Stimulated activated CD4-positive, alpha-beta T cell treated with anti-CD3 and anti-CD28 coated beads, Interleukin-12 subunit alpha, Interleukin-12 subunit beta, amount 100 ng/mL, for 48 hours (primary cell): ENCODE results near the gene VAC14.
"Not testable (repeated sequence)": the region's sequence is repeated elsewhere in the genome, so short reads cannot be mapped to it uniquely, and the experiment has no call there.

Experiments
- DNase-seq, 3 donors: peaks; one replicate each; pipeline ENCODE4 v3.0.0-alpha.2; 2020; ENCODE audit warnings: low read depth in 2 of 3, low spot score in 1 of 3

VAC14 gene

GRCh38 chr16:70682239-70683145, 118.5 kb downstream of the VAC14 start:
- no peak for DNase-seq

DNA sequence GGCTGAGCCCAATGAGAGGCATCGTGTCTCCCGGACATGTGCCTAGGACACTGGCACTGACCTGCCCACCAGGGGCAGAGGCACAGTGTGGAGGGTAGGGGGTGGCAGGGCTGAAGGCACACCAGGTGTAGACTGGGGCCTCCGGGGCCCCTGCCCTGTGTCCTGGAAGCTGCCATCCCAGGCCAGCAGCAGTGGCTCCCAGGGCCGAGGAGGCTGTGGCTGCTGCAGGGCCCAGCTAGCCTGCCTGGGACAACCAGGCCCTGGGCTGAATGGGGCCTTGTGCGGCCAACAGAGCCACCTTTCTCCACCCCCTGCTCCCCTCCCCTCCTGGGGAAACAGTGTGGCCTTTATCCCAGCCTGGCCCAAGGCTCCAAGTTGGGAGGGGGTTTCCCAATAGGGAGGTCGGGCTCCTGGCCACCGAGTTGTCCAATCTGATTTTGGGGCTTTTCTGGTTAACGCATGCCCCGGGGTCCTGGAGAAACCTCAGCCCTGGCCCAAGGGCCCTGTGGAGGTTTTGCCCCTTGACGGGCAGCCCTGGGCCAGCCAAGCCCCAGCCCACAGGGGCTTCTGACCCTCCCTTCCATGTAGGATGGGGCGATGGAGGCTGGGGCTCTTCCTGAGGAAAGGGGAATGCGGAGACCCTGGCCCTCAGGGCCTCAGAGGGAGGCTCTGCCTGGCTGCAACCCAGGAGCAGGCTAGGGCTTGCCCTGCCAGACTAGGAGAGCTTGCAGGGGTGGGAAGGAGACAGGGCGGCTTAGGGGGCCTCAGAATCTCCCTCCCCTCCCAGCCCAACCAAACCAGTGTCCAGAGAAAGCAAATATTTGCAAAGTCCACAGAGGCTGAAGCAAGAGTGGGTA, 119.3 kb downstream of the VAC14 start:
- no peak for DNase-seq

GRCh38 chr16:70680495-70681381, 120.2 kb downstream of the VAC14 start:
- DNase-seq, result no peak

- DNase-seq, result no peak
Measured at GRCh38 chr16:70679671-70680494, 121.1 kb downstream of the VAC14 start.

DNA sequence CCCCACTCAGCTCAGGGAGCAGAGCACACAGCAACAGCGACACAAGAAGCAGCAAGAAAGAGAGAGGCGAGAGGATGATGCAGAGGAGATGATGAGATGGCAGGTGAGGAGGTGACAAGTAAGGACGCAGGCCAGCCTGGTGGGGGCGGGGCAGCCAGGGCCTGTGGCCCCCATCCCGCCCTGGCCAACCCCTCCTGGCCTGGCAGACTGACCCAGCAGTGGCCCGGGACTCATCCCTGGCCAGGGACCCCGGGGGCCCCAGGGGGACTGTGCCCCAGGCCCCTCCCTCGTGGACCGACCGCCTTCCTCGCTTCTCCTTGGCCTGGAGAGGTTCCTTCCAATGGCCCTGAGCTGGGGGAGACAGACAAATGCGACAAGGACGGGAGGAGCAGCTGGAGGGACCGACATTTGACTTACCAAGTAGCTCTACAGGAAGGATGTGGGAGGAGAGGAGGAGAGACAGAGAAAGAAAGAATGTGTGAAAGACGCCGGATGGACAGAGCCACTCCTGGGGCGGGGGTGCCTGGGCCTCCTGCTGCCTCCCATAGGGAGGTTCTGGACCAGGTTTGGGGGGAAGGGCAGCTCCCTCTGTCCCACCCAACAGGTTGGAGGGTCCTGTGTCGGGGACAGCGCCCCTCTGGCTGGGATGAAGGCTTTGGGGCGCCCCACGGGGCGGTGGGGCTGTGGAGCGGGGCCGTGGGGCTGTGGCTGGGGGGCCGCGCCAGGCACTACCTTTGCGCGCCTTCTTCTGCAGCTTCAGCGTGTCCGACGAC, 121.9 kb downstream of the VAC14 start:
- no peak for DNase-seq

GRCh38 chr16:70678121-70678897, 122.6 kb downstream of the VAC14 start:
- DNase-seq, result no peak

DNA sequence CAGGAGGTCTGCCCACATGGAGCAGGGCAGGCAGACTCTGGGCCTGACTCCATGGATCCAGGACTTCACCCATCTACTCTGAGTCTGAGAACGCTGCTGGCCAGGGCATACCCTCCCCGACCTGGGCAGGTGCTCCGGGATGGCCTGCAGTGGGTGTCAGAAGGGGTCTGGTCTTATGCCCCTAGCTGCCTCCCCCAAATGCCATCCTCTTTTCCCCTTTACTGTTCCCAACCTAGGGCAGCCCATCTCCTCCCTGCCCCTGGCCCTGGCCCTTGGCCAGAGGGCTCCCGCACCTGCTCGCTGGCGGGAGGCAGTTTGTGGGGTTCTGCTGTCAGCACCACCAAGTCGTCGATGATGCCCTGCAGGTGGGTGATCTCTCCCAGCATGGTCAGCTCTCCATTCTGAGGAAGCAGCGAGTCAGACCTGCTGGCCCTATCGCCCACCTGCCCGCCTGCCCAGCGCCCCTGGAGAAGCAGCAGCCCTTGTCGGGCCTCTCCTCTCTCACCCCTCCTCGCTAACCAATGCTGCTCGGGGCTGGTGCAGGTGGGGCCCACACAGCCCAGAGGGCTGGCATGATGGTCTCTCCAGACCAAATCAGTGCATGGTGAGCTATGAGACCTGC, 123.3 kb downstream of the VAC14 start:
- DNase-seq, result no peak

DNA sequence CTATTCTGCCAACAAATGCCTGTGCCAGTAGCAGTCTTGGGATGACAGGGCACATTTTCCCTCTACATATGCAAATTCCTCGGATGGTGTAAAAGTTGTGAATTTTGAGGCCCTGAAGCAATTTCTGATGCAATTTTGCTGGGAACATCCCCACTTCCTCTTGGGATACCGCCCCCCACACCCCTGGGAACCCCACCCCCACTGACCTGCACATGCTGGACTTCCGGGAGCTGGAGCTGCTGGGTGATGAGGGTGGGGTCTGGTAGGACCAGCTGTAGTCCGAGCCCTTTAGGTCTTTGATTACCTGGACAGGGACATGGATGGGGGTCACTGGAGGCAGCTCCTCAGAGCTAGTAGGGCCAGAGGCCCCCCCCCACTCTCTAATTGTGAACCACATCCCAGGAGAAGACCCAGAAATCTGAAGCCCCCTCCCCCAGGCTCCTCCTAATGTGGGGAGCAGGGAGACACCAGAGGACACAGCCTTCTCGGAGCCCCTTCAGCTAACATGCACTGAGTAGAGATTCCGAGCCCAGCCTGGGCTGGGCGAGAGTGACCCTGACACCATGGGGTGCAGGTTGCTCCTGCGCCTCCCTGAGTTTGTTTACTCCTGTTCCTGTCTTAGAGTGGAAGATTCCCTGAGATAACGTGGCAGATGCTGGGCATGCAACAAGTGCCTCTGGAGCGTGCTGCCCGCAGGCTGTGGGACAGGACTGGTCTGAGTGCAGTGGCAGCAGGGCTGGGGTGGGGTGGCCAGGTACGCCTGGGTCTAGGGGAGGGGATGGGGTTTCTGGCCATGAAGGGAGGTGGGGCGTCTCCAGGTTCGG, 124.1 kb downstream of the VAC14 start:
- DNase-seq, result no peak

DNA sequence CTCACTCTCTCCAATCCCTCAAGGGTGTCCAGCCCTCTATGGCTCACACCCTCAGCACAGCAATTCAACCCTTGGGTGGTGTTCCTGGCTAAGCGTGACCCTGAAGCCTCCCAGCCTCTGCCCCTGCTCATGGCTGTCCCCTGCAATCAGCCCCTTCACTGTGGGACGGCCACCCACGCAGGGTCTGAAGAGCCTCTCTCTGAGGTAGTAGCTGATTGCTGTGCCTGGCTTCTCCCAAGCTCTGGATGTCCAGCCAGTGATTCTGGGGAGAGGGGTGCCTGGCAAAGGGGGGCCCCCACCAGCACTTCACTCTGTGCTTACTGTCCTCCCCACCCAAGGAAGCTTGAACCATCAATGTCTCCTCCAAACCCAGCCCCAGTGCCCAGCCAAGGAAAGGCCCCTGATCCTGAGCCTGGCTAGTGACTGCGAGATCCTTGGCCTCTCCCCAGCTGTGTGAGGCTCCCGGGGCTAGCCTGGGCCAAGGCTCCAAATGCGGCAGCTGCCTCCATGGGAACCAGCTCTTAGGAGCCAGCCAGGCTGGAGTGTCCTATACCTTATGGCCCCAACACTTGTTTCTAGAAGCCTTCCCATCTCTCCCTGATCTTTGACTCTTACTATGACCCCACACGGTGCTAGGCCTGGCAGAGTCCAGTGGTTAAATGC, 125.0 kb downstream of the VAC14 start:
- DNase-seq, result no peak

GRCh38 chr16:70674221-70675014, 126.5 kb downstream of the VAC14 start:
- DNase-seq, result no peak

GRCh38 chr16:70670938-70671337, 130.0 kb downstream of the VAC14 start:
- DNase-seq, result not testable (repeated sequence)

GRCh38 chr16:70670175-70670574, 130.8 kb downstream of the VAC14 start:
- DNase-seq, result no peak

DNA sequence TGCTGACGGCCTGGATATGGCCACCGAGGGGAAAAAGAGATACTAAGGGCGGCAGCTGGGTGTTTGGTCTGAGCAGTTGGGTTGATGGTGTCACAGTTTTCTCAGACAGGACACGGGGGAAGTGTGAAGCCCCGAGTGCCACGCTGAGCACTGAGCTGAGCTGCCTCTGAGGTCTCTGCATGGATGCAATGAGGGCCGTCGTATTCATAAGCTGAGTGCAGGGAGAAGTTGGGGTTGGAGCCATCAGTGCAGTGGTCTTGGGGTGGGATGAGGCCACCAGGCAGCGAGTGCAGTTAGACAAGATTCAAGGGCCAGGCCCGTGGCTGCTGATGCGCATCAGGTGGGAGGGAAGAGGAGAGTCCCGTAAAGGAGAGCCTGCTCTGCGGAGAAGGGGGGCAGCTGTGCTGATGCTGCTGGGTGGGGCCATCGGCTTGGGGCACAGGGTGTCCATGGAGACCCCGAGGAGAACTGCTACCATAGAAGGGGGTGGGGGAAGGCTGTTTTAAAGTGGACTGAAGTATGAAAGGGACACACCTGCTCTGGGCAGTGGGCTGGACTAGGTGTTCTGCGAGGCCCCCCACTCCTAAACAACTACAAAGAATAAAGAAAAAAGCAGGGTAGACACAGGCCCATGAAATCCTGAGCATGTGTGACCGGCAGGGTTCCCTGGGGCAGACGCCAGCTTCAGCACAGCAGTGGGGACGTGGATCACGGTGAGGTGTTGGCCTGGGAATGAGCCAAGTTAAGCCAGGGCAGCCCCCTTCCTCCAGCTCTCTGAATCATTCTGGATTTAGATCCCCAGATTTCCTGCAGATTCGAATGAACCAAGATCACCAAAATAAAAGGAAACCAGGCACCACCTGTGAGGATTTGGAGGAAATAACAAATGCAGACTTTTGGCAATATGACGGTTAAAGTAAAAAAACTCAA, 134.9 kb downstream of the VAC14 start:
- DNase-seq, result no peak

DNA sequence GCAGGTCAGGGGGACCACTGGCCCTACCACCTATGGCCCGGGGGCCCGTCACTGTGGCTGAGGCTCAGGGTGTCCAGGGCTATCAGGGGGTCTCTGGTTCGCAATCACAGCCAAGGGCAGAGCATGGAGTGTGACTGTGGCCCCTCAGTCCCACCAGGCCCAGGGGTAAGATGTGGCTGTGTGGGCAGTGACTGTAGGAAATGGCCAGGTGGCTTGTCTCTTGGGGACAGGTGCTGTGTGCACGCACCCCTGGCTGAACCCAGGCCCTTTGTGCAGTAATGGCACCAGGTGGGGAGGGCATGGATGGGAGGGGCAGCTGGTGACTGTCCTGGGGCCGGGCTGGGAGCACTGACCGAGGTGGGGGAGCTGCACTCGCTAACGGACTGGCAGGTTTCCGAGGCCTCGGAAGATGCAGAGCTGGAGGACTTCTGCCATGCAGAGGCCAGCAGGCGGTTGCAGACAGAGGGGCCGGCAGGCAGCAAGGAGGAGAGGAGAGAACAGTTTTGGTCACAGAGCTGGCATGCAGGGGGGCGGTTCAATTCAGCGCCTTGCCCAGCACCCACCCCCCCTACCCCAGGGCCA, 135.8 kb downstream of the VAC14 start:
- DNase-seq, result no peak
